ENCODE results near the gene RPS16. TPM values are rescaled to one million over a fixed set of nuclear protein-coding genes. Genes with fewer than 3 reads are reported as not detected.
A peak's percentile ranks its signal among the peaks of the same experiment; 100 is the strongest.

RPS16 gene
- polyA plus RNA-seq, 3 donors: 689 to 2,619 (median 1,038) TPM

DNA sequence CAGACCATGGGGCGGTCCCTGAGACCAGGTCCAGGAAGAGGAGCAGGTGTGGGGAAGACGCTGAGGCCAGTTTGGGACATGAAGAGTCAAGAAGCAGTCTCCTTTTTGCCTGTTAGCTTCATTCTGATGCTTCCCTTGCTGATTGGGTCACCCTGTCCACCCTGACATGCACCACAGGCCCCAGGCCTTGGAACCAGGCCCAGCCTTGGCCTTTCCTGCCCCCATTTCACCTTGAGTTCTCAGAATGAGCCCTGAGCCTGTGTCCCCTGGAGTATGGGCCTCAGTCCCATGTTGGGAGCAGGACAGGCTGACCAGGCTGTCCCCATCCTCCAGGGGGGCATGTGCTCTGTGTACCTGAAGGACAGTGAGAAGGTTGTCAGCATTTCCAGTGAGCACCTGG, 40.0 kb upstream of the RPS16 start:
- Histone ChIP-seq H3K4me1 (ENCODE audit: control insufficient read depth in 1 of 2, insufficient read depth in 2 of 2, low read length in 2 of 2) (peaks cover 7 to 9% of the 10 kb centered on the region in 2 donors), H3K9ac (ENCODE audit: insufficient read depth, low read length, poor library complexity, severe bottlenecking) (no peak overlapping the region), H3K27me3 (ENCODE audit: control insufficient read depth in 2 of 2, insufficient read depth in 2 of 2, low read length in 2 of 2) (no peaks in the 10 kb centered on the region), H3K79me2 (ENCODE audit: insufficient read depth, low read length) (peaks cover under 1% of the 10 kb centered on the region), H3K4me2 (replicated peaks; ENCODE audit: extremely low read depth, low read length, poor library complexity, severe bottlenecking) (no peak overlapping the region), H3K9me3 (replicated peaks in 1 of 2; ENCODE audit: control insufficient read depth in 1 of 2, insufficient read depth in 1 of 2, low read length in 2 of 2) (no peaks in the 10 kb centered on the region), H3K4me3 (replicated peaks in 1 of 3; ENCODE audit: low read depth in 2 of 3, low read length in 3 of 3) (no peak overlapping the region), H3K27ac (ENCODE audit: low read depth in 1 of 2, low read length in 2 of 2) (no peak overlapping the region), H2AFZ (ENCODE audit: insufficient read depth, low read depth, low read length, poor library complexity, severe bottlenecking) (no peak overlapping the region), H3K36me3 (replicated peaks in 1 of 2; ENCODE audit: control insufficient read depth in 1 of 2, insufficient read depth in 2 of 2, low read length in 2 of 2) (peaks cover 54 to 62% of the 10 kb centered on the region in 2 donors), H4K20me1 (ENCODE audit: insufficient read depth, low read length) (peaks cover 12% of the 10 kb centered on the region)
- no peak for TF ChIP-seq CTCF (IDR thresholded peaks at IDR 0.05)
- Mint-ChIP-seq H3K4me3 (no peak overlapping the region), H3K27me3 (ENCODE audit: low read depth in 3 of 3) (peaks cover 0 to 2% (median 0%) of the 10 kb centered on the region in 3 donors), H3K9me3 (no peaks in the 10 kb centered on the region), H3K36me3 (peaks cover 53 to 67% of the 10 kb centered on the region in 2 donors), H3K4me1 (peaks cover 11% of the 10 kb centered on the region), H3K27ac (peak overlapping the region in 2 of 7 donors; percentile 32 to 77)
- no peak for DNase-seq
- intact Hi-C loops (cut with micrococcal nuclease): no loop called here
- WGBS (ENCODE audit: insufficient coverage): 100% methylated on average over 1 of the region's 2 CpGs

DNA sequence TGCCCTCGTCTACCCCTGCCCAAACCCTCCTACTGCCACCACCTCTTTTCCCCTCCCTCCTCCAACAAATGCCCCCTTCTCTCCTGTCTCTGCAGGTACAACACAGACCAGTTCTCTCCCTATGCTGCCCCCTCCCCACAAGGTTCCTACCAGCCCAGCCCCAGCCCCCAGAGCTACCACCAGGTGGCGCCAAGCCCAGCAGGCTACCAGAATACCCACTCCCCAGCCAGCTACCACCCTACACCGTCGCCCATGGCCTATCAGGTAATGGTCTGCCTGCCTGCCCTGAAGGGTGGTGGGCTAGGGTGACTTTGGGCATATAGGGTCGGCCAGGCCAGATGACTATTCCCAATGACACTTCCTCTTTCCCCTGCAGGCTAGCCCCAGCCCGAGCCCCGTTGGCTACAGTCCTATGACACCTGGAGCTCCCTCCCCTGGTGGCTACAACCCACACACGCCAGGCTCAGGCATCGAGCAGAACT, 38.4 kb upstream of the RPS16 start:
- H3K27me3 Mint-ChIP-seq (ENCODE audit: low read depth in 3 of 3): peaks cover 0 to 2% (median 0%) of the 10 kb centered on the region in 3 donors
- peak; percentile 32 to 60 (median 46) for DNase-seq
- no peaks in the 10 kb centered on the region for H3K9me3 Mint-ChIP-seq
- H3K27me3 ChIP-seq (ENCODE audit: control insufficient read depth in 2 of 2, insufficient read depth in 2 of 2, low read length in 2 of 2): no peaks in the 10 kb centered on the region
- peaks cover 70 to 78% of the 10 kb centered on the region in 2 donors for H3K36me3 ChIP-seq (replicated peaks in 1 of 2; ENCODE audit: control insufficient read depth in 1 of 2, insufficient read depth in 2 of 2, low read length in 2 of 2)
- H3K4me3 ChIP-seq (replicated peaks in 1 of 3; ENCODE audit: low read depth in 2 of 3, low read length in 3 of 3): no peak overlapping the region
- no peak overlapping the region for H3K4me2 ChIP-seq (replicated peaks; ENCODE audit: extremely low read depth, low read length, poor library complexity, severe bottlenecking)
- no peaks in the 10 kb centered on the region for H3K4me1 Mint-ChIP-seq
- H3K9me3 ChIP-seq (replicated peaks in 1 of 2; ENCODE audit: control insufficient read depth in 1 of 2, insufficient read depth in 1 of 2, low read length in 2 of 2): no peaks in the 10 kb centered on the region
- H3K27ac ChIP-seq (ENCODE audit: low read depth in 1 of 2, low read length in 2 of 2): peak overlapping the region in 1 of 2 donors; percentile 52
- H3K27ac Mint-ChIP-seq: peak overlapping the region in 5 of 7 donors; percentile 32 to 74 (median 53)
- TF ChIP-seq CTCF (IDR thresholded peaks at IDR 0.05): peak; percentile 75
- no peaks in the 10 kb centered on the region for H3K4me1 ChIP-seq (ENCODE audit: control insufficient read depth in 1 of 2, insufficient read depth in 2 of 2, low read length in 2 of 2)
- H4K20me1 ChIP-seq (ENCODE audit: insufficient read depth, low read length): peaks cover 12% of the 10 kb centered on the region
- H3K4me3 Mint-ChIP-seq: no peak overlapping the region
- H3K79me2 ChIP-seq (ENCODE audit: insufficient read depth, low read length): no peaks in the 10 kb centered on the region
- intact Hi-C loops (cut with micrococcal nuclease): loop anchor here in 1 of 2 donors (5.0 kb wide), 1 partner anchor 58 kb away; the partner anchor contains the start of gene EID2B
- 63% methylated on average over 6 of the region's 9 CpGs for WGBS (ENCODE audit: insufficient coverage)
- H3K36me3 Mint-ChIP-seq: peaks cover 68 to 82% of the 10 kb centered on the region in 2 donors
- no peak overlapping the region for H3K9ac ChIP-seq (ENCODE audit: insufficient read depth, low read length, poor library complexity, severe bottlenecking)
- H2AFZ ChIP-seq (ENCODE audit: insufficient read depth, low read depth, low read length, poor library complexity, severe bottlenecking): no peak overlapping the region
